ENCODE measurements around the gene FZD4.
"Not testable (repeated sequence)": the region's sequence is repeated elsewhere in the genome, so short reads cannot be mapped to it uniquely, and the experiment has no call there.

The FZD4 gene

DNA sequence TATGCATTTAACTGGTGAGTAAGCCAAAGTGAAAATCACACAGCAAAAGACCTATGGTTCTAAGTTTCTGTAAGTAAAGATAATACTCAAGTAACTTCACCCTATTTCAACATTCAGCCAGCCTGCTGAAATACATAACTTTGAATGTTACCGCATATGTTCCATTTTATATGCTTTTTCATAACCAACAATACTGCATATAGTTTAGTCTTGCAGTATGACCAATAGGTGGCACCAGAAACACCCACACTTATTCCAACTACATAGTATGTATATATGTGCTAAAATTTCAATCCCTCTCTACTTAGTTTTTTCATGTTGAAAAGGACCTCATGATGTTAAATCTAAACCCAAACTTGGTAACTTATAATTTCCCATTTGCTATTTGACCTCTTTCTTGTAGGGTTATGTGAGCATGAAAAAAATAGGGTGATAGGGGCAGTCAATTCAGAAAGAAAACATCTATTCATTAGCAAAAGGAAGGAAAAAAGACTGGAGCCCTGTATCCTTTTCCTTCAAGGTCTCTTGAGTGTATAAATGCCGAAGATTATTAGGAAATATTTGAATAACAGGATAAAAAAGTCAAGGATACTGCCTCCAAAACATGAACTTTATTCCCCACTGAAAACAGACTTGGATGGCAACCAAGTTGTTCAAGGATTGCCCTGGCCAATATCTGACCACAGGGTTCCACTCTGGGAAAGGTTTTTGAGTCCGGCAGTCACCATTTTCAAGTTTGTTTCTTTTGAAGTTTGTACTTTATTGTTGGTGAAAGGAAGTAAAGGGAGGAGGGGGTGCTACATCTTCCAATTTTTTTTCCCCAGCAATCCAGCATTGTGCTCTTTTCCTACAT lies 23.8 kb upstream of the FZD4 start:
- intact Hi-C loops (cut with DNase I) = no loop called here
- DNase-seq = peak in 1 of 42 donors; percentile 7

DNA sequence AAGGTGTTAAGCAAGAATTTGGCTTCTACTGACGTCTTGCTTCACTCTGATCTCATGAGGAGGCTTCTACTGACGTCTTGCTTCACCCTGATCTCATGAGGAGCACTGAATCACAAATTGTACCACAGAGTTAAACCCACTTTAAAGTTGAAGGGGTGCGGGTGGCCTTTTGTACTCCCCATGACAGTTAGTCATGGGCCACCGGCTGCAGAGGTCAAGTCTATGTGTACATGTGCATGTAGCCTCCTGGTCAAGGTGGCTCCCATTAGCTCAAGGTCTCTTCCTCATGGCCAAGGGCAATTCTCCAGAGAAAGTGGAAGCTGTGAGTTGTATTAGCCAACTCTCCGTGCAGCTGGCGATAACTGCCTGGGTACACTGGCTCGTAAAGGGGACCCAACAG lies 23.1 kb upstream of the FZD4 start:
- intact Hi-C loops (cut with DNase I) = no loop called here
- DNase-seq = no peak

DNA sequence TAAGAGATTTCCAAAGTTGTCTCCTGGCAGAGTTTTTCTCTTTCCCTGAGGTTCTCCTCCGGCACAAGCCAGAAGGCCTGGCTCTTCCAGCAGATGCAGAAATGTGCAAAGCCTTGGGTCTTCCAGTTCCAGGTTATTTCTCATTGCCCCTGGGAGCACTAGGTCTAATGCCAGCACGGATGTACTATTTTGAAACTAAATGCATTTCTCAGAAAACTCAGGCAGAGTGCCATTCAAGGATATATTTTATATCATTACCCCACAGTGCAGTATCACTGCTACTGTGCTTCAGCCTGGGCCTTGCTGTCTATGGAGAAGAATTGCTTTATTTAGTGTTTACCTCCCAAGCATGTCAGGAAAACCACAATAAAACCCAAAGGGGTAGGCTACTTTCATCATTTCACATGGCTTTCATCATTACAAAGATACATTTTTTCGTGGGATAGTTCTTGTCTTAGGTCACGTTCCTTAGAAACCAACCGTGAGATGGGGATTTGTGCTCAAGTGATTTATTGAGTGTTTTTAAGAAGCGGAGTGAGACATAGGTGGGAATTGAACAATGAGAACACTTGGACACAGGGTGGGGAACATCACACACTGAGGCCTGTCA lies 22.4 kb upstream of the FZD4 start:
- intact Hi-C loops (cut with DNase I) = no loop called here
- no peak for DNase-seq

DNA sequence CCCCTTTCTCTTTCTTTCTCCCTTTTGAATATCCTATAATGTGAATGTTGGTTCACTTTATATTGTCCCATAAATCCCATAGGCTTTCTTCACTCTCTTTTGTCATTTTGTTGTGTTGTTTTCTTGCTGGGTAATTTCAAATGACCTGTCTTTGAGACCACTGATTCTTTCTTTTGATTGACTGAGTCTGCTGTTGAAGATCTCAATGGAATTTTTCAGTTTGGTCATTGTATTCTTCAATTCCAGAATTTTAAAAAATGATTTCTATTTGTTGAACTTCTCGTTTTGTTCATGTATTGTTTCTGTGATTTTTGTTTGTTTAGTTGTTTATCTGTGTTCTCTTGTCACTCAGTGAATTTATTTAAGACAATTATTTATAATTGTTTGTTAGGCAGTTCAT lies 17.5 kb upstream of the FZD4 start:
- intact Hi-C loops (cut with DNase I) = no loop called here
- DNase-seq = no peak

DNA sequence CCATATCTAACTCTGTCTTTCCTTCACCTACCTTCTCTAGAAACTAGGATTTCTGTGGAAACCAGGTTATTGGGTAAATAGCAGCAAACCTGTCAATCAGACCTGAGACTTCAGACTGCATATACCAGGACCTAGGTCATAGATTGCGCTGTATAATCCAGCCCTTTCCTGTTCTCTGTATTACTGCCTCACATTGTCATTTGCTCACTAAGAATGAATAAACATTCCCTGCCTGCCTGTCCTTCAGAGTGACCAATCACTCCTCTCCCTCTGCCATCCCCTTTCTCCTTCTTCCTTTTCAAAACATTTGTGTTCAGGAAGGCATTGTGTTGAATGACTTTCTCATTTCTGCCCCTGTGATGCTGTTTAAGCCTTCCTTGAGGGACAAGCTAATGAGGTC lies 14.1 kb upstream of the FZD4 start:
- DNase-seq = no peak
- intact Hi-C loops (cut with DNase I) = no loop called here

DNA sequence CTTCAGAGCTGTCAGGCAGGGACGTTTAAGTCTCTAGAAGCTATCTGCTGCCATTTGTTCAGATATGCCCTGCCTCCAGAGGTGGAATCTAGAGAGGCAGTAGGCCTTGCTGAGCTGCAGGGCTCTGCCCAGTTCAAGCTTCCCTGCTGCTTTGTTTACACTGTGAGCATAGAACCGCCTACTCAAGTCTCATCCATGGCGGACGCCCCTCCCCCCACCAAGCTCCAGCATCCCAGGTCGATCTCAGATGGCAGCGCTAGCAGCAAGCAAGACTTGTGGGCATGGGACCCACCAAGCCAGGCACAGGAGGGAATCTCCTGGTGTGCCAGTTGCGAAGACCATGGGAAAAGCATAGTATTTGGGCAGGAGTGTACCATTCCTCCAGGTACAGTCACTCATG lies 12.4 kb upstream of the FZD4 start:
- intact Hi-C loops (cut with DNase I); DNase-seq: not testable (repeated sequence)

DNA sequence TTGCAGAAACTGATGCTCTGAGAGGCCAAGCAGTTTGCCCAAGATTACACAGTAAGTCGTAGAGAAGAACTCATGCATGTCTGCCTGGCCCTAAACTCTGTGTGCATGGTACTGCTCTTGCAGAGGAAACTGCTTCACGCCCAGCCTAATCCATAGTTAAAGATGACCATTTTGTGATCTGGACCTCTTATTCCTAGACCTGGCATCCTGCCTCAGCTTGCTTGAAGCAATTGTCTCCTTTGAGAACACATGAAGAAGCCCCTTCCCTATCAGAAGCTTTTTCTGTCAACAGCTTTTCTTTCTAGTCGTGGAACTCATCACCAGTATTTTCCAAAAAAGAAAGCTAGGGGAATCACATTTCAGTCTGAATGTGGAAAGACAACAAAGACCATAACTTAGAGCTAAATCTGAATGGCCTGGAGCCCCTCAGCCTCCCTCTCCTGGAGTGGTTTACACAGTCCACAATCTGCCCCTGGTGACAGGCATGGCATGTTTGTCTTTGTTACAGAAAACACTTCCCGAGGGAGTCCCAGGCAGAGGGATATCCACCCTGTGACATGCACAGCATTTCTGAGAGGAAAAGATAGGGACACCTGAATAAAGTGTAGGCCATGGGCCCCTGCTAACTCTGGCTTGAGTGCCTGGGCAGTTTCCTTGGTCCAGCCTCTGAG lies 2.9 kb upstream of the FZD4 start:
- intact Hi-C loops (cut with DNase I) = no loop called here
- no peak for DNase-seq

DNA sequence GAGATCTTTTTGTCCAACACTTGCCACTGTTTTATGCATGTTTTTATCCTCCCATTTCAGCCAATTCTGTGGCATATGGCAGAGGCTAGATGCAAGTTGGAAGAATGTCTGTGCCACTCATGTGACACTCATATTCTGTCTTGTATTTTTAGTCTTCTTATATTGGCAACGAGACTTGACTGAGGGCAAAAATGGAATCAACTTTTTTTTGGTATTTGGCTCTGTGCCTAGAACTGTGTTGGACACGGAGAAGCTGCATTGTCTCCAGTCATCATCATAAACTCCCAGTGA lies 1.7 kb upstream of the FZD4 start:
- no peak for DNase-seq
- intact Hi-C loops (cut with DNase I) = no loop called here

DNA sequence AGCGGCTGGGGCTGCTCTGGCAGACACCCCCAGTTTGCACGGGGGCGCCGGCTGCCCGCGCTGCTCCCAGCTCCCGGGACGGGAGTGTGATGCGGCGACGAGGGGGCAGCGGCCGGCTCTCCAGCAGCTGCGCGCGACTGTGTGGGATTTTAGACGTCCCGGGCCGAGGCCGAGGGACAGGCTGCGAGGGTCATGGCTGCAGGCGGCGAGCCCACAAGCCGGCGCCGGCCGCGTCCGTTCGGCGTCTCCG lies 159 bp downstream of the FZD4 start:
- DNase-seq = peak in 1 of 42 donors; percentile 17
- intact Hi-C loops (cut with DNase I) = loop anchor here (2.0 kb wide), 1 partner anchor 82 kb away; the partner anchor contains the start of gene TMEM135

DNA sequence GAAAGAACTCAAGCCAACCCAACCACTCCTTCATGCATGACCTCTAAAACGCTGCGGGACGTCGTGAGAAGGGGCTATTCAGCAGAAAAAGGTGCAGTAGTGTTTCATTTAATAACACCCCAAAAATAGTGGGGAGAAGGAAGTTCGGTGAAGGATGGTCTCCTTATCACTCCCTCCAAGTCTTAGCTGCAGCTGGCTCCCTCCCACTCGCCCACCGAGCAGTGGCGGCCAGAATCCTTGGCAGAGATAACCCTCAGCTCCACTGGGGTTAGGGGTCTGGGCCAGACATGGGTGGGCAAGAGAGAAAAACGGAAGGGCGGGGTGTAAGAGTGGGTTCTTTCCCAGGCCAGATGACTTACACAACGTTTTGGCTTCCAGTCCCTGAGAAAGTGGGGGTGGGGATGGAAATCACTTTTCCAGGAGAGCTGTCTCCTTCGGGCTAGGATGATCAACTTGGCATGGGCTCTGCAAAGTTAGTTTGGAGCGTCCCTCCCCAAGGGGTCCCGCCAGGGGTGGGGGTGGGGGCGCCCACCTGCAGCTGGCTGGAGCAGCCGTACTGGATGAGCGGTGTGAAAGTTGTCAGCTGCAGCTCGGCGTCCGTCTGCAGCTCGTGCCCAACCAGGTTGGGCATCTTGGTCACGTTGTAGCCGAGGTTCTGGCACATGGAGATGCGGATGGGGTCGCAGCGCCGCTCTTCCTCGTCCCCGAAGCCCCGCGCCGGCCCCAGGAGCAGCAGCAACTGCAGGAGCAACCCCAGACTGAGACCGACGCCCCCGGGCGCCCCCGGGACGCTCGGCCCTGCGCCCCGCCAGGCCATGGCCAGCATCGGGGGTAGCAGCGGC lies 705 bp downstream of the FZD4 start:
- DNase-seq = peak in 15 of 42 donors; percentile 7 to 53 (median 27)
- intact Hi-C loops (cut with DNase I) = loop anchor here (2.0 kb wide), 1 partner anchor 82 kb away; the partner anchor contains the start of gene TMEM135

DNA sequence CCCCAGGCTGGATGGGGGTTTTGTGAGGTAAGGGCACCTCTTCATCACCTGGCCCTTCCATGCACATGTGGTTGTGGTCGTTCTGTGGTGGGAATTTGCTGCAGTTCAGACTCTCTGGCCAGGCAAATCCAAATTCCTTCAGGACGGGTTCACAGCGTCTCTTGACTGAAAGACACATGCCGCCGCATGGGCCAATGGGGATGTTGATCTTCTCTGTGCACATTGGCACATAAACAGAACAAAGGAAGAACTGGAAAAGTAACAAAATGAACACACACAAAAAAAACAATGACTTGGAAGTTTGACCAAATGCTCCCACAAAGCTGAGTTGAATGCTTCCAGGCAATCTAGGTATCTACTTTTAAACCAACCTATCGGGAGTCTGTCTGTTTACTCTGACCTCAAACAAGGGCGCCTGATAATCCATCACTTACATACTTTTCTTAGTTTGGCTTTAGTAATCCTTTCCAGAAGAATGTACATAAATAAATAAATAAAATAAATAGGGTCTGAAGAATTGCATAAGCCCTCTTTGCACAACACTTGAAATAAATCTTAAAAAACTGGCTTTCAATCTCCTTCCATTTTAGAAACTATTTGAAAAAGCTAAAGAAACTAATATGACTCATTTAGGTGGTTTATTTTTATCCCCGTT lies 2.8 kb downstream of the FZD4 start:
- intact Hi-C loops (cut with DNase I) = no loop called here
- DNase-seq = no peak

DNA sequence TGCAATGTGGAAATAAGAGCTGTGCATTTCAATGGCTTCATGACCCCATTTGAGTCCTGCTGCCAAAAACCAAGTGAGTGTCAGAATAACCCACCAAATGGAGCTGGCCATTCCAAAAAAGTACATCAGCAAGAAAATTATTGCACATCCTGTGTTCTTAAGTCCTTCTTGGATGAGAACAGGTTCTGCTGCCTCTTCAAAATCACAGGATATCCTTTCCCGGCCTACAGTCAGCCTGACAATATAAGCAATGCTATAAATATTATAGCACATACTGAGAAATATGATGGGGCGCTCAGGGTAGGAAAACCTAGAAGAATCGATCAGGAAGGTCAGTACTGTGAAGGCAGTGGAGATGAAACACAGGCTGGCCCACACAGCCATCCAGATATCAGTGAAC lies 3.5 kb downstream of the FZD4 start:
- no peak for DNase-seq
- intact Hi-C loops (cut with DNase I) = no loop called here

DNA sequence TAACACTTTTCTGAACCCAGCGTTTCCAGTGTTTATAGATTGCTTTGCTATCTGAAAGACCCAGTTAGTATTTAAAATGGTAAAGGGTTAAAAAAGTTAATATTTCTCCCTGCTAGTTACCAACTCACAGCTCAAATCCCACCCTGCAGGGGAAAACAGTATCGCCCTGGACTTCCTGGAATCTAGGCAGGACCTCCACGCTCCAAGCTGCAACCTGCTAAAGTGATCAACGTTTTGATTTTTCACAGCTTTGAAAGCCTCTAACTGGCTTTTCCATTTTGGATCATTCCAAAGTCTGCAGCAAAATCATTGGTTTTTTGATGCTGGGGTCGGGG lies 4.6 kb downstream of the FZD4 start:
- no peak for DNase-seq
- intact Hi-C loops (cut with DNase I) = no loop called here

DNA sequence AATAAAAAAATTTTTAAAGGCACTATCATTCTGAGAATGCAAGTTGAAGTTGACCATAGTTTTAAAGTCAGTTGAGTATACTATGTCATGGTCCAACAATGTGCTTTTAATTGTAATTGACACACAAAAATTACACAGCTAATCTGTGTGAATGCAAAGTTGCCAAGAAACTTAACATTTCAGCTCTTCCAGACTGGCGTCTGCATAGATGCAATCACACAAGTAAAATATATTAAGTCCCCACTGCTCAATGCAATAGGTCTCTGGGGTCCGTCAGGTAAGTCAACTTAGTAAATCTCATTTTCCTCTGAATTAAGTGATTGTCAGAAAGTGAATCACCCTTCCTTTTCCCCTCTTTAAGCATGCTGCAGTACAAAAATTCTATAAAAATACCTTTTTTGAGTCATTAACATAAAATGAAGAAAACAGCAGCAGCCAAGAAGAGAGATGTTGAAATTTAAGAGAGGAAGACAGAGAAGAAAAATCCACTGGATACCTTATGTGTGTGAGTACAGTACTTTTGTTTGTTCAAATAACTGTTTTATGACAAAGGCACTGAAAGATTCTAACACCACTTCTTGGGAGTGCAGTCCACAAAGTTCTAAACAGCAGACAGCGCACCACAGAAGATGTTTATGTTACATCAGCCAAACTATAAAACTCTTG lies 5.1 kb downstream of the FZD4 start:
- no peak for DNase-seq
- intact Hi-C loops (cut with DNase I) = no loop called here

DNA sequence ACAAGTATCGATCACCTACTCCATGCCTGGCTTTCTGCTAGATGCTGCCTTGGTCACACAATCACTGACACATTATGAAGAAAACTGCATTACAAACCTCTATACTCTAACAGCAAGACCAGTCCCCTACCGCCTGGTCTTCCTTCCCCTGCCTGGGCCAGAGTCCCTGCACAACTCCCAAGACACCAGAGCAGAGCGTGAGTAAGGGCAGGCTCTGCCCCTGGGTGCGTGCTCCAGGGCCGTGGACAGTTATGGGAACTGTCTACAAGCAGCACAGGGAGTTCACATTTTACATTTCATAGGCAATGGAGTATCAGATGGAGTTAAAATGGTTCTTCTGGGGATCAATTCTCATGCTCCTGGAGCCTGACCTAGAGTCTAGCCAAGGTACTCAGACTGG lies 6.5 kb downstream of the FZD4 start:
- DNase-seq = no peak
- intact Hi-C loops (cut with DNase I) = no loop called here

DNA sequence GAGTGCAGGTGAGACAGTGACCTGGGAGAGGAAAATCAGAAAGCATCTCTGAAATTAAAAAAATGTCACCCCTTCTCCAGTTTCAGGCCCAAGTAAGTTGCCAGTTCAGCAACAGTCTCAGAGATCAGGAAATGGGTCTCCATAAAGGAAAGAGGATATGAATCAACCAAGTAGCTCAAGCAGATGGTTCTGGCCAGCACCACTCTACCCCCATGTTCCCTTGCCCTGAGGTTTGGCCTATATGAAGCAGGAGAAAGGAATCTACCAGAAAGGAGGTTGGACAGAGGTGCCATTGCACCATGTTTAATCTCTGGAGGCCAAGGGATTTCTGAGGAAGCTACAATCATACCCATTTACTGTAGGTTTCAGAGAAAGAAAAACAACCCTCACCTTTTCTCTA lies 7.7 kb downstream of the FZD4 start:
- intact Hi-C loops (cut with DNase I) = no loop called here
- no peak for DNase-seq

DNA sequence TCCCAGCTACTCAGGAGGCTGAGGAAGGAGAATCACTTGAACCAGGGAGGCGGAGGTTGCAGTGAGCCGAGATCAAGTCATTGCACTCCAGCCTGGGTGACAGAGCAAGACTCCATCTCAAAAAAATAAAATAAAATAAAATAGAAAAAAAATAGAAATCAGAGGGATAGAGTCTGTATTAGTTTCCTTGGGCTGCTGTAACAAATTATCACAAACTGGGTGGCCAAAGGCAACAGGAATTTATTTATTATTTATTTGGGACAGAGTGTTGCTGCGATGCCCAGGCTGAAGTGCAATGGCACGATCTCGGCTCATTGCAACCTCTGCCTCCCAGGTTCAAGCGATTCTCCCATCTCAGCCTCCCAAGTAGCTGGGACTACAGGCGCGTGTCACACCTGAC lies 11.7 kb downstream of the FZD4 start:
- intact Hi-C loops (cut with DNase I) = loop anchor here (5.0 kb wide), 1 partner anchor 349 kb away; no protein-coding TSS in a partner anchor
- DNase-seq = not testable (repeated sequence)

DNA sequence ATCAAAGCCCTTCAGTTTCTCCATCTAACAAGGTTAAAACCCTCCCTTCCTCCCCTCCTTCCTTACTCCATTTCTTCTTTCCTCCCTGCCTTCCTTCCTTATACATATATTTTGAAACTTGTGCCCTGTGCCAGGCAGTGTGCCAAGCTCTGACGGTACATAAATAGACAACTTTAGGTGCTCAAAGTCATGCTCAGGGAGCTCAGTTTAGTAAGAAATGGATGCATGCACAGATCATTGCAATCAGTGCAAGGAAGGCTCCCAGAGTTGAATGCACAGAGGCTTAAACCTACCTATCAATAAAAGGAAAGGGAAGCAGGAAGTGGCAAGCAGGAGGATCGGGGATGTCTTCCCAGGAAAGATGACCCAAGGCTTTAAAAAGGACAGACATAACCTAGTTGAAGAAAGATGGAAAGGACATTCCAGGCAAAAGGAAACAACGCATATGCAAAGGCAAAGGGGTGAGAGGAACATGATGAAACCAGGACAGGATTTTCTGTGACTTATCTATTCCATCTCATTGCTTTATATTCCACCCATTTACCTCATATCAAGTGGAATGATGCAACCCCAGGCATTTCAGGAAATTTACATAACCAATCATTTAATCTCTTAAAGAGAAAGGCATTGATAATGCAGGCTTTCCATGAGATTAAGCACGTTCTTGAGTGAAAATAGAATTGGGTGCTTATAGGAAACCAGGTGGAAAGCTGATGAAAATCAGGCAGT lies 13.2 kb downstream of the FZD4 start:
- intact Hi-C loops (cut with DNase I) = loop anchor here (5.0 kb wide), 1 partner anchor 350 kb away; no protein-coding TSS in a partner anchor

More for the DNA sequence above, 13.2 kb downstream of the FZD4 start:
- no peak for DNase-seq
